IMR-90 (cell line): Measurements from ENCODE around the gene SCYGR3. TPM values are rescaled to one million over a fixed set of nuclear protein-coding genes. Genes with fewer than 3 reads are reported as not detected.

ENCODE experiments used
- ATAC-seq: fragments of 200-7000 bp; cut with Tn5 transposase; 2 replicates; pipeline ENCODE4 v1.9.1; 2020; ENCODE audit warnings: low read depth, mild to moderate bottlenecking, moderate library complexity
- BruUV-seq: library from RNA; stranded (reverse); fragments of 400-500 nt; replicated peaks from 2 replicates; lab custom pipeline; 2021; lab: Mats Ljungman, UMichigan
- CTCF ChIA-PET: fragments of 300-600 bp; formaldehyde crosslinking; extraction: SDS; loops from one replicate; lab custom pipeline; 2021; ENCODE audit warnings: antibody characterized with exemption; lab: Yijun Ruan, JAX
- POLR2A ChIA-PET: fragments of 300-600 bp; sonication (Branson Sonifier 250); formaldehyde crosslinking; loops from one replicate; lab custom pipeline; 2022; ENCODE audit warnings: antibody characterized with exemption; ENCODE audit not compliant: unreplicated experiment; lab: Charles Lee
- DNase-seq: peaks from one replicate; pipeline ENCODE4 v3.0.0; 2013
- H2AFZ ChIP-seq: replicated peaks from 2 replicates; pipeline ENCODE3; 2013; ENCODE audit warnings: low read length, mild to moderate bottlenecking; ENCODE audit not compliant: poor library complexity
- H2AK5ac ChIP-seq: 2 replicates; pipeline ENCODE4 v1.6.1; 2013; ENCODE audit warnings: low read depth, low read length, inconsistent platforms
- H2AK9ac ChIP-seq: replicated peaks from 2 replicates; pipeline ENCODE3; 2013; ENCODE audit warnings: mild to moderate bottlenecking, low read depth, low read length, moderate library complexity; ENCODE audit not compliant: poor library complexity
- H2BK120ac ChIP-seq: 2 replicates; pipeline ENCODE4 v1.6.1; 2013; ENCODE audit warnings: low read depth, low read length, inconsistent platforms
- H2BK15ac ChIP-seq: 3 replicates; pipeline ENCODE4 v1.6.1; 2013; ENCODE audit warnings: low read depth, low read length, inconsistent platforms
- H2BK20ac ChIP-seq: 2 replicates; pipeline ENCODE4 v1.6.1; 2013; ENCODE audit warnings: low read depth, mild to moderate bottlenecking, inconsistent platforms, low read length, moderate library complexity
- H2BK5ac ChIP-seq: 2 replicates; pipeline ENCODE4 v1.6.1; 2013; ENCODE audit warnings: mild to moderate bottlenecking, low read depth, low read length, inconsistent platforms; ENCODE audit not compliant: poor library complexity, severe bottlenecking
- H3K14ac ChIP-seq: replicated peaks from 2 replicates; pipeline ENCODE4 v1.6.1; 2013; ENCODE audit warnings: low read depth, low read length, inconsistent platforms
- H3K18ac ChIP-seq: 2 replicates; pipeline ENCODE4 v1.6.1; 2013; ENCODE audit warnings: low read depth, low read length, control low read depth
- H3K23ac ChIP-seq: 2 replicates; pipeline ENCODE4 v1.6.1; 2013; ENCODE audit warnings: low read depth, low read length, inconsistent platforms
- H3K27ac ChIP-seq: 2 replicates; pipeline ENCODE4 v1.5.1; 2013; ENCODE audit warnings: mild to moderate bottlenecking, control low read depth, low read length; ENCODE audit not compliant: insufficient read depth
- H3K27me3 ChIP-seq: 2 replicates; pipeline ENCODE4 v1.6.1; 2013; ENCODE audit warnings: low read length; ENCODE audit not compliant: control insufficient read depth, insufficient read depth
- H3K36me3 ChIP-seq: 2 replicates; pipeline ENCODE4 v1.6.1; 2013; ENCODE audit warnings: low read length, mixed read lengths; ENCODE audit not compliant: control insufficient read depth, insufficient read depth
- H3K4ac ChIP-seq: 2 replicates; pipeline ENCODE4 v1.6.1; 2013; ENCODE audit warnings: low read depth, low read length, inconsistent platforms
- H3K4me1 ChIP-seq: 2 replicates; pipeline ENCODE4 v1.6.1; 2013; ENCODE audit warnings: low read length, mixed read lengths; ENCODE audit not compliant: control insufficient read depth, insufficient read depth
- H3K4me2 ChIP-seq: 2 replicates; pipeline ENCODE4 v1.6.1; 2013; ENCODE audit warnings: low read depth, mild to moderate bottlenecking, control low read depth, low read length, moderate library complexity
- H3K4me3 ChIP-seq: 2 replicates; pipeline ENCODE4 v1.5.1; 2013; ENCODE audit warnings: low read depth, mild to moderate bottlenecking, control low read depth, low read length, moderate library complexity; ENCODE audit not compliant: insufficient read depth
- H3K56ac ChIP-seq: 2 replicates; pipeline ENCODE4 v1.6.1; 2013; ENCODE audit warnings: low read length, inconsistent platforms; ENCODE audit not compliant: insufficient read depth; ENCODE audit errors: extremely low read depth
- H3K79me1 ChIP-seq, 2 experiments: 2 replicates each; pipeline ENCODE4 v1.6.1; 2013; ENCODE audit warnings: low read length in 2 of 2, inconsistent platforms in 1 of 2, low read depth in 1 of 2
- H3K9ac ChIP-seq: 2 replicates; pipeline ENCODE4 v1.6.1; 2013; ENCODE audit warnings: low read depth, low read length, control low read depth
- H3K9me1 ChIP-seq: 2 replicates; pipeline ENCODE4 v1.6.1; 2013; ENCODE audit warnings: low read length, inconsistent platforms; ENCODE audit not compliant: insufficient read depth
- H3K9me3 ChIP-seq: 2 replicates; pipeline ENCODE4 v1.6.1; 2013; ENCODE audit warnings: low read length; ENCODE audit not compliant: control insufficient read depth, insufficient read depth
- H4K20me1 ChIP-seq: 2 replicates; pipeline ENCODE4 v1.6.1; 2013; ENCODE audit warnings: low read length, inconsistent platforms; ENCODE audit not compliant: insufficient read depth
- H4K5ac ChIP-seq: 2 replicates; pipeline ENCODE4 v1.6.1; 2013; ENCODE audit warnings: mild to moderate bottlenecking, low read depth, low read length, control low read depth
- H4K8ac ChIP-seq, 2 experiments: 2 replicates each; pipeline ENCODE4 v1.6.1; 2013; ENCODE audit warnings: low read depth in 2 of 2, low read length in 2 of 2, control low read depth in 1 of 2, inconsistent platforms in 1 of 2
- H4K91ac ChIP-seq: 2 replicates; pipeline ENCODE4 v1.6.1; 2013; ENCODE audit warnings: low read depth, low read length, inconsistent platforms; ENCODE audit not compliant: insufficient read depth
- BHLHE40 ChIP-seq: fragments of 150-350 bp; IDR thresholded peaks from 2 replicates; pipeline ENCODE4 v1.6.1; 2016; ENCODE audit warnings: mild to moderate bottlenecking, low read depth, low read length
- CEBPB ChIP-seq: IDR thresholded peaks from 2 replicates; pipeline ENCODE4 v1.6.1; 2012; ENCODE audit warnings: low read depth, low read length, improper control_type of control experiment
- CHD1 ChIP-seq: IDR thresholded peaks from 2 replicates; pipeline ENCODE4 v1.6.1; 2012; ENCODE audit warnings: low read depth, low read length, improper control_type of control experiment
- CTCF ChIP-seq: conservative IDR thresholded peaks from 2 replicates; pipeline ENCODE4 v1.5.1; 2012; ENCODE audit warnings: mild to moderate bottlenecking, low read depth, low read length, improper control_type of control experiment
- ELK1 ChIP-seq: fragments of 150-350 bp; IDR thresholded peaks from 2 replicates; pipeline ENCODE4 v1.6.1; 2016; ENCODE audit warnings: low read depth, mild to moderate bottlenecking, low read length, moderate library complexity, borderline replicate concordance
- FOS ChIP-seq: fragments of 150-350 bp; IDR thresholded peaks from 2 replicates; pipeline ENCODE4 v1.6.1; 2016; ENCODE audit warnings: low read depth, low read length
- MAFK ChIP-seq: IDR thresholded peaks from 2 replicates; pipeline ENCODE4 v1.6.1; 2012; ENCODE audit warnings: low read depth, low read length, improper control_type of control experiment
- MAZ ChIP-seq: IDR thresholded peaks from 2 replicates; pipeline ENCODE4 v1.6.1; 2012; ENCODE audit warnings: low read depth, mild to moderate bottlenecking, low read length, improper control_type of control experiment, moderate library complexity, borderline replicate concordance
- MXI1 ChIP-seq: IDR thresholded peaks from 2 replicates; pipeline ENCODE4 v1.6.1; 2012; ENCODE audit warnings: low read depth, mild to moderate bottlenecking, low read length, moderate library complexity, borderline replicate concordance
- NFE2L2 ChIP-seq: fragments of 150-350 bp; IDR thresholded peaks from 2 replicates; pipeline ENCODE4 v1.6.1; 2016; ENCODE audit warnings: low read depth, mild to moderate bottlenecking, low read length
- POLR2A ChIP-seq: IDR thresholded peaks from 2 replicates; pipeline ENCODE4 v1.6.1; 2012; ENCODE audit warnings: mild to moderate bottlenecking, low read depth, low read length
- RAD21 ChIP-seq: IDR thresholded peaks from 2 replicates; pipeline ENCODE4 v1.6.1; 2012; ENCODE audit warnings: low read length, improper control_type of control experiment
- RCOR1 ChIP-seq: IDR thresholded peaks from 2 replicates; pipeline ENCODE4 v1.6.1; 2012; ENCODE audit warnings: mild to moderate bottlenecking, low read length, improper control_type of control experiment; ENCODE audit not compliant: insufficient replicate concordance
- RFX5 ChIP-seq: IDR thresholded peaks from 2 replicates; pipeline ENCODE4 v1.8.0; 2012; ENCODE audit warnings: low read depth, mild to moderate bottlenecking, low read length, moderate library complexity
- SMC3 ChIP-seq: fragments of 150-350 bp; IDR thresholded peaks from 2 replicates; pipeline ENCODE4 v1.6.1; 2016; ENCODE audit warnings: low read depth, mild to moderate bottlenecking, antibody characterized with exemption, low read length, moderate library complexity
- USF2 ChIP-seq: fragments of 150-350 bp; IDR thresholded peaks from 2 replicates; pipeline ENCODE4 v1.6.1; 2017; ENCODE audit warnings: mild to moderate bottlenecking, antibody characterized with exemption, low read length, low read depth
- WGBS, 2 experiments: methylation state at CpG; one replicate each; pipeline versions ENCODE4 v1.1.5 to v1.1.7; 2013; ENCODE audit warnings: missing lambda C conversion rate in 2 of 2; ENCODE audit not compliant: insufficient read length in 1 of 2; ENCODE audit errors: extremely low coverage in 2 of 2; 5-methylcytosine and 5-hydroxymethylcytosine counted together
- dilution Hi-C: fragments of 300-500 bp; cut with HindIII; formaldehyde crosslinking; loops from one replicate; pipeline ENCODE4 v1.14.3; 2018; ENCODE audit warnings: low sequenced_read_pairs; ENCODE audit not compliant: unreplicated experiment
- in situ Hi-C: fragments of 300-500 bp; cut with MboI; formaldehyde crosslinking; loops from 3 replicates; pipeline ENCODE4 v1.14.3; 2019; ENCODE audit warnings: low sequenced_read_pairs, inconsistent platforms, mixed read lengths
- intact Hi-C: fragments of 100-400 bp; cut with micrococcal nuclease; formaldehyde crosslinking; loops from 2 replicates; pipeline ENCODE4 v1.10.0; 2022
- polyA plus RNA-seq, 3 experiments: library from polyadenylated mRNA; depleted of rRNA; stranded (reverse); fragments of >200 nt; gene quantifications; 2 replicates each; pipeline ENCODE4 v1.2.3, GENCODE V29; 2012; ENCODE audit warnings: low replicate concordance in 1 of 3
- total RNA-seq: library from RNA; depleted of rRNA; stranded (reverse); fragments of >200 nt; gene quantifications from 2 replicates; pipeline ENCODE4 v1.2.3, GENCODE V29; 2012

Gene SCYGR3
- total and polyA plus RNA-seq, 2 of the 4 experiments (the other 2 are of a cell fraction), result not detected

- Histone ChIP-seq H2AFZ (no peak overlapping the region), H4K5ac (no peak overlapping the region), H2AK5ac (no peak overlapping the region), H3K14ac (no peak overlapping the region), H3K56ac (no peak overlapping the region), H3K4me3 (no peak overlapping the region), H3K9me3 (peaks cover 3% of the 10 kb centered on the region; the same call in 1 of the 2 replicates), H2AK9ac (no peak overlapping the region), H4K8ac (no peak overlapping the region), H4K20me1 (no peaks in the 10 kb centered on the region), H2BK120ac (no peak overlapping the region), H4K91ac (no peak overlapping the region), H3K9ac (no peak overlapping the region), H3K4ac (no peak overlapping the region), H2BK5ac (no peak overlapping the region), H2BK15ac (no peak overlapping the region), H3K27ac (no peak overlapping the region), H3K79me1 (no peaks in the 10 kb centered on the region), H3K9me1 (0 out of 2 replicates have a peak, but pooled peaks cover 2% of the 10 kb centered on the region), H2BK20ac (no peak overlapping the region), H3K23ac (no peak overlapping the region), H3K4me2 (no peak overlapping the region), H3K27me3 (peaks cover 2% of the 10 kb centered on the region), H3K18ac (no peak overlapping the region), H3K4me1 (no peaks in the 10 kb centered on the region), H3K36me3 (no peaks in the 10 kb centered on the region)
- ATAC-seq (no peak), DNase-seq (no peak)
- dilution Hi-C loops (no loop called here), in situ Hi-C loops (no loop called here), intact Hi-C loops (no loop called here)
- no TSS peak for BruUV-seq
- TF ChIP-seq ELK1, result no peak
- TF ChIP-seq MXI1, result no peak
- TF ChIP-seq FOS, result no peak
- no peak for TF ChIP-seq RAD21
- TF ChIP-seq RCOR1, result no peak
- TF ChIP-seq NFE2L2, result no peak
- no peak for TF ChIP-seq RFX5
- TF ChIP-seq USF2, result no peak
- no peak for TF ChIP-seq SMC3
- TF ChIP-seq CHD1, result no peak
- TF ChIP-seq POLR2A, result no peak
- no peak for TF ChIP-seq MAFK
- TF ChIP-seq BHLHE40, result no peak
- TF ChIP-seq CTCF, result no peak
- no peak for TF ChIP-seq CEBPB
- TF ChIP-seq MAZ, result no peak
- ChIA-PET CTCF (no interaction called here), POLR2A (no interaction called here)
- no CpG with 5 or more reads among the region's 2 CpGs for WGBS, 2 experiments
These were observed 37.1 kb downstream of the SCYGR3 start for GRCh38 chr2:227577555-227577954.
